HCT116 (cell line): ENCODE data around the gene NAALADL2. TPM values are rescaled to one million over a fixed set of nuclear protein-coding genes. Genes with fewer than 3 reads are reported as not detected.

ENCODE experiments used
- ATAC-seq: fragments of 200-7000 bp; cut with Tn5 transposase; 2 replicates; pipeline ENCODE4 v1.9.1; 2020; ENCODE audit warnings: mild to moderate bottlenecking, moderate library complexity
- BruUV-seq: library from RNA; stranded (reverse); fragments of 400-500 nt; replicated peaks from 2 replicates; lab custom pipeline; 2021; lab: Mats Ljungman, UMichigan
- CTCF ChIA-PET: fragments of 300-600 bp; sonication (Branson Sonifier 250); formaldehyde crosslinking; loops from one replicate; lab custom pipeline; 2021; ENCODE audit warnings: antibody characterized with exemption; lab: Charles Lee
- POLR2A ChIA-PET: fragments of 300-600, 350-600 bp; sonication (Branson Sonifier 250); formaldehyde crosslinking; loops from one replicate; lab custom pipeline; 2021; ENCODE audit warnings: antibody characterized with exemption; lab: Charles Lee
- RAD21 ChIA-PET, 2 experiments: fragments of 300-600 bp; sonication (Branson Sonifier 250); formaldehyde crosslinking; loops; one replicate each; lab custom pipeline; 2023; ENCODE audit warnings: low total read pairs in 2 of 2; ENCODE audit not compliant: uncharacterized antibody in 2 of 2, unreplicated experiment in 2 of 2, low non-redundant PET in 1 of 2; lab: Charles Lee
- DNase-seq: peaks from one replicate; pipeline ENCODE4 v3.0.0-alpha.2; 2010; ENCODE audit warnings: low read depth, low spot score
- H2AFZ ChIP-seq: fragments of 200-600 bp; shearing (Covaris generic), sonication (generic); 2 replicates; pipeline ENCODE4 v1.6.1; 2017; ENCODE audit warnings: low read depth, mixed run types, mixed read lengths, antibody characterized with exemption, low read length; ENCODE audit not compliant: poor library complexity, severe bottlenecking
- H3K27ac ChIP-seq: 2 replicates; pipeline ENCODE4 v1.5.1; 2012; ENCODE audit warnings: low read depth, low read length
- H3K27me3 ChIP-seq: fragments of 200-600 bp; sonication (generic); 2 replicates; pipeline ENCODE4 v1.6.1; 2016; ENCODE audit warnings: mixed run types, low read length, mixed read lengths; ENCODE audit not compliant: insufficient read depth
- H3K36me3 ChIP-seq, 2 experiments: fragments of 200-500 bp in 1 of 2; fragments of 200-600 bp in 1 of 2; sonication (Bioruptor generic) in 1 of 2; sonication (generic) in 1 of 2; 2 replicates each; pipeline versions ENCODE4 v1.5.1 to v1.6.1; 2014 to 2016; ENCODE audit warnings: low read length in 2 of 2, inconsistent platforms in 1 of 2, mixed read lengths in 1 of 2, mixed run types in 1 of 2; ENCODE audit not compliant: insufficient read depth in 2 of 2, control insufficient read depth in 1 of 2
- H3K4me1 ChIP-seq, 2 experiments: fragments of 200-600 bp in 1 of 2; sonication (generic) in 1 of 2; 2 replicates each; pipeline versions ENCODE4 v1.5.1 to v1.6.1; 2012 to 2017; ENCODE audit warnings: low read length in 2 of 2, inconsistent platforms in 1 of 2, mild to moderate bottlenecking in 1 of 2, mixed read lengths in 1 of 2, mixed run types in 1 of 2, moderate library complexity in 1 of 2; ENCODE audit not compliant: insufficient read depth in 2 of 2, control insufficient read depth in 1 of 2
- H3K4me2 ChIP-seq: fragments of 200-600 bp; sonication (generic); 2 replicates; pipeline ENCODE4 v1.6.1; 2017; ENCODE audit warnings: mixed run types, low read length, mixed read lengths
- H3K4me3 ChIP-seq, 2 experiments: fragments of 200-600 bp in 1 of 2; sonication (generic) in 1 of 2; replicated peaks in 1 of 2; 2 replicates each; pipeline ENCODE4 v1.5.1; 2011 to 2016; ENCODE audit warnings: low read length in 2 of 2, control low read depth in 1 of 2, low read depth in 1 of 2, mild to moderate bottlenecking in 1 of 2, mixed read lengths in 1 of 2, mixed run types in 1 of 2
- H3K79me2 ChIP-seq: fragments of 200-600 bp; sonication (generic); 2 replicates; pipeline ENCODE4 v1.6.1; 2017; ENCODE audit warnings: mild to moderate bottlenecking, mixed run types, low read length, moderate library complexity, mixed read lengths; ENCODE audit not compliant: insufficient read depth
- H3K9ac ChIP-seq: fragments of 200-600 bp; sonication (generic); 2 replicates; pipeline ENCODE4 v1.6.1; 2016; ENCODE audit warnings: low read length, mixed read lengths
- H3K9me2 ChIP-seq: fragments of 200-600 bp; sonication (generic), shearing (Covaris generic); 2 replicates; pipeline ENCODE4 v1.6.1; 2017; ENCODE audit warnings: mixed run types, mild to moderate bottlenecking, moderate library complexity; ENCODE audit not compliant: insufficient read depth
- H3K9me3 ChIP-seq, 2 experiments: fragments of 200-500 bp in 1 of 2; fragments of 200-600 bp in 1 of 2; sonication (Bioruptor generic) in 1 of 2; sonication (generic) in 1 of 2; 2 replicates each; pipeline ENCODE4 v1.6.1; 2014 to 2017; ENCODE audit warnings: low read length in 2 of 2, mixed read lengths in 2 of 2, inconsistent platforms in 1 of 2, low read depth in 1 of 2, mild to moderate bottlenecking in 1 of 2, mixed run types in 1 of 2, moderate library complexity in 1 of 2; ENCODE audit not compliant: control insufficient read depth in 1 of 2, insufficient read depth in 1 of 2
- H4K20me1 ChIP-seq: fragments of 200-600 bp; sonication (generic), shearing (Covaris generic); 2 replicates; pipeline ENCODE4 v1.6.1; 2017; ENCODE audit warnings: mixed run types, mild to moderate bottlenecking, moderate library complexity; ENCODE audit not compliant: insufficient read depth
- ATF3 ChIP-seq: IDR thresholded peaks from 2 replicates; pipeline ENCODE4 v1.6.1; 2012
- CEBPB ChIP-seq: IDR thresholded peaks from 2 replicates; pipeline ENCODE4 v1.6.1; 2012; ENCODE audit warnings: low read depth
- EGR1 ChIP-seq: IDR thresholded peaks from 2 replicates; pipeline ENCODE4 v1.6.1; 2012; ENCODE audit warnings: low read depth
- ELF1 ChIP-seq: IDR thresholded peaks from 2 replicates; pipeline ENCODE4 v1.6.1; 2012; ENCODE audit warnings: low read depth, borderline replicate concordance
- EZH2 ChIP-seq: fragments of 200-600 bp; sonication (generic); IDR thresholded peaks from 2 replicates; pipeline ENCODE4 v1.6.1; 2017; ENCODE audit warnings: antibody characterized with exemption, mixed run types
- EZH2phosphoT487 ChIP-seq: fragments of 200-600 bp; IDR thresholded peaks from 2 replicates; pipeline ENCODE4 v1.6.1; 2018; ENCODE audit warnings: antibody characterized with exemption, borderline replicate concordance
- FOSL1 ChIP-seq: IDR thresholded peaks from 2 replicates; pipeline ENCODE4 v1.6.1; 2012; ENCODE audit warnings: low read depth
- JUND ChIP-seq: IDR thresholded peaks from 2 replicates; pipeline ENCODE4 v1.6.1; 2012
- MAX ChIP-seq: IDR thresholded peaks from 2 replicates; pipeline ENCODE4 v1.6.1; 2012
- POLR2A ChIP-seq: IDR thresholded peaks from 2 replicates; pipeline ENCODE4 v1.7.0; 2011; ENCODE audit warnings: borderline replicate concordance; ENCODE audit not compliant: insufficient read depth, insufficient read length; ENCODE audit errors: extremely low read depth
- RAD21 ChIP-seq: IDR thresholded peaks from 2 replicates; pipeline ENCODE4 v1.6.1; 2012; ENCODE audit warnings: low read depth, mild to moderate bottlenecking
- SIN3A ChIP-seq: IDR thresholded peaks from 2 replicates; pipeline ENCODE4 v1.6.1; 2012; ENCODE audit warnings: low read depth
- SP1 ChIP-seq: IDR thresholded peaks from 2 replicates; pipeline ENCODE4 v1.6.1; 2012; ENCODE audit warnings: low read depth
- TCF7L2 ChIP-seq: IDR thresholded peaks from 2 replicates; pipeline ENCODE4 v1.7.0; 2011; ENCODE audit warnings: borderline replicate concordance, inconsistent platforms; ENCODE audit not compliant: insufficient read depth, insufficient read length; ENCODE audit errors: extremely low read depth
- ZFX ChIP-seq: fragments of 450-650 bp; IDR thresholded peaks from 2 replicates; pipeline ENCODE4 v1.6.1; 2017
- intact Hi-C: fragments of 100-400 bp; cut with micrococcal nuclease; formaldehyde crosslinking; loops from 2 replicates; pipeline ENCODE4 v1.10.0; 2022
- total RNA-seq: library from RNA; stranded (reverse); gene quantifications from one replicate; pipeline ENCODE4 v1.2.1, GENCODE V29; 2021; ENCODE audit not compliant: unreplicated experiment

NAALADL2 gene
- total RNA-seq, 1 experiment from 2014 or later, result 2.9 TPM

- TF ChIP-seq ATF3 (no peak), EZH2phosphoT487 (no peak), POLR2A (no peak), EGR1 (no peak)
- TF ChIP-seq, all 23 proteins: peak for 0
These were observed 156.0 kb downstream of the NAALADL2 start (continued) for GRCh38 chr3:175015056-175015635.

GRCh38 chr3:175018946-175019727 is 160.0 kb downstream of the NAALADL2 start:
- no peak for TF ChIP-seq ZFX
- no peak for TF ChIP-seq SIN3A
- no peak for TF ChIP-seq EZH2phosphoT487
- TF ChIP-seq SP1, result no peak
- TF ChIP-seq RAD21, result no peak
- TF ChIP-seq FOSL1, result no peak
- TF ChIP-seq TCF7L2, result no peak
- TF ChIP-seq POLR2A, result no peak
- TF ChIP-seq JUND, result no peak
- TF ChIP-seq MAX, result no peak
- no peak for TF ChIP-seq ELF1
- no peak for TF ChIP-seq CEBPB
- no peak for TF ChIP-seq EZH2
- no peak for TF ChIP-seq ATF3
- Histone ChIP-seq H3K9me2 (no peaks in the 10 kb centered on the region), H3K27me3 (no peaks in the 10 kb centered on the region), H3K9ac (no peak overlapping the region), H3K4me1 (no peaks in the 10 kb centered on the region), H3K4me3 (no peak overlapping the region), H3K9me3 (no peaks in the 10 kb centered on the region), H4K20me1 (no peaks in the 10 kb centered on the region), H3K4me2 (no peak overlapping the region), H2AFZ (no peak overlapping the region), H3K79me2 (no peaks in the 10 kb centered on the region), H3K36me3 (no peaks in the 10 kb centered on the region), H3K27ac (no peak overlapping the region)
- intact Hi-C loops, result no loop called here
- ATAC-seq (no peak), DNase-seq (no peak)
- POLR2A ChIA-PET, result no interaction called here
- CTCF ChIA-PET, result no interaction called here
- no TSS peak for BruUV-seq
- RAD21 ChIA-PET, result no interaction called here
